Measurements from ENCODE around the gene LAMP5.

The LAMP5 gene

GRCh38 chr20:9500121-9500520 is 14.3 kb upstream of the LAMP5 start:
- no peak for DNase-seq (ENCODE audit: low read depth in 3 of 3)

- no peak for DNase-seq (ENCODE audit: low read depth in 3 of 3)
Measured at GRCh38 chr20:9501473-9501872, 12.9 kb upstream of the LAMP5 start.

GRCh38 chr20:9503526-9504245 is 10.7 kb upstream of the LAMP5 start:
- no peak for DNase-seq (ENCODE audit: low read depth in 3 of 3)

- DNase-seq (ENCODE audit: low read depth in 3 of 3) = no peak
Measured at GRCh38 chr20:9506280-9506821, 8.0 kb upstream of the LAMP5 start.

- DNase-seq (ENCODE audit: low read depth in 3 of 3) = no peak
Measured at GRCh38 chr20:9506964-9507369, 7.4 kb upstream of the LAMP5 start.

- DNase-seq (ENCODE audit: low read depth in 3 of 3) = no peak
Measured at GRCh38 chr20:9507544-9508239, 6.7 kb upstream of the LAMP5 start.

- no peak for DNase-seq (ENCODE audit: low read depth in 3 of 3)
Measured at GRCh38 chr20:9508240-9508661, 6.1 kb upstream of the LAMP5 start.

- no peak for DNase-seq (ENCODE audit: low read depth in 3 of 3)
Measured at GRCh38 chr20:9508696-9509178, 5.7 kb upstream of the LAMP5 start.

- no peak for DNase-seq (ENCODE audit: low read depth in 3 of 3)
Measured at GRCh38 chr20:9509246-9509645, 5.1 kb upstream of the LAMP5 start.

- DNase-seq (ENCODE audit: low read depth in 3 of 3) = no peak
Measured at GRCh38 chr20:9510911-9511310, 3.5 kb upstream of the LAMP5 start.

GRCh38 chr20:9514072-9514460 is 324 bp upstream of the LAMP5 start:
- no peak for DNase-seq (ENCODE audit: low read depth in 3 of 3)

GRCh38 chr20:9515214-9515585 is 810 bp downstream of the LAMP5 start:
- DNase-seq (ENCODE audit: low read depth in 3 of 3) = no peak

GRCh38 chr20:9515741-9516233 is 1.4 kb downstream of the LAMP5 start:
- no peak for DNase-seq (ENCODE audit: low read depth in 3 of 3)

- DNase-seq (ENCODE audit: low read depth in 3 of 3) = no peak
Measured at GRCh38 chr20:9516234-9516871, 2.0 kb downstream of the LAMP5 start.

- no peak for DNase-seq (ENCODE audit: low read depth in 3 of 3)
Measured at GRCh38 chr20:9517297-9518162, 3.1 kb downstream of the LAMP5 start.

- DNase-seq (ENCODE audit: low read depth in 3 of 3) = no peak
Measured at GRCh38 chr20:9518576-9519175, 4.3 kb downstream of the LAMP5 start.

- DNase-seq (ENCODE audit: low read depth in 3 of 3) = no peak
Measured at GRCh38 chr20:9520086-9520485, 5.7 kb downstream of the LAMP5 start.

GRCh38 chr20:9523636-9524035 is 9.2 kb downstream of the LAMP5 start:
- no peak for DNase-seq (ENCODE audit: low read depth in 3 of 3)

- no peak for DNase-seq (ENCODE audit: low read depth in 3 of 3)
Measured at GRCh38 chr20:9531581-9531980, 17.2 kb downstream of the LAMP5 start.

- no peak for DNase-seq (ENCODE audit: low read depth in 3 of 3)
Measured at GRCh38 chr20:9532069-9532838, 17.9 kb downstream of the LAMP5 start.

Data from stimulated activated CD4-positive, alpha-beta T cell treated with anti-CD3 and anti-CD28 coated beads, TNF-alpha, amount 100 ng/mL, for 48 hours (primary cell).